Prostate gland (tissue), 2 donors: Measurements from ENCODE around the gene NDUFB3.

Source experiments
- POLR2A ChIP-seq: fragments of 450-650 bp; IDR thresholded peaks from one replicate; pipeline ENCODE4 v1.6.1; 2016; ENCODE audit warnings: antibody characterized with exemption, mild to moderate bottlenecking
- TF ChIP-seq, protein P1 (sequence below), 4 experiments: fragments of 200-600 bp in 2 of 4; fragments of 450-650 bp in 2 of 4; sonication (generic) in 2 of 4; IDR thresholded peaks; 1 replicate in 3 of 4; 2 replicates in 1 of 4; pipeline ENCODE4 v1.5.1; 2016 to 2019; ENCODE audit warnings: antibody characterized with exemption in 4 of 4, mild to moderate bottlenecking in 2 of 4, moderate library complexity in 2 of 4

DNA sequence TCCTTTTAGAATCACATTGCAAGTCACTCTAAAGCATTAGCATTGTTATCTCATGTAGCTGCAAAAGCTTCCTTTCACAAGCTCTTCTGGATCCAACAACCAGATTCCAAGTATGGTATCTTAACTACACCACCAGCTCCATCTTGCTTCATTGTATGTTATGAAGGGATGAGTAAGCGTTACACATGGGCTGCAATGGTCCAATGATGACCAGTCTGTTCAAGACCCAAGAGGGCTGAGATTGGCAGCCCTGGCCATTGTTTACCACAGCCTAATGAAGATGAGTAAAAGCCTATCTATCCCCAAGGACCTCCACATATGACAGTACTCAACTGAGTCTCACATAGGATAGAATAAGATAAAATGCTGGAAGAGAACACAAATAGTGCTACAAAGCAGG is 50.5 kb downstream of the NDUFB3 start:
- TF ChIP-seq, protein P1, sequence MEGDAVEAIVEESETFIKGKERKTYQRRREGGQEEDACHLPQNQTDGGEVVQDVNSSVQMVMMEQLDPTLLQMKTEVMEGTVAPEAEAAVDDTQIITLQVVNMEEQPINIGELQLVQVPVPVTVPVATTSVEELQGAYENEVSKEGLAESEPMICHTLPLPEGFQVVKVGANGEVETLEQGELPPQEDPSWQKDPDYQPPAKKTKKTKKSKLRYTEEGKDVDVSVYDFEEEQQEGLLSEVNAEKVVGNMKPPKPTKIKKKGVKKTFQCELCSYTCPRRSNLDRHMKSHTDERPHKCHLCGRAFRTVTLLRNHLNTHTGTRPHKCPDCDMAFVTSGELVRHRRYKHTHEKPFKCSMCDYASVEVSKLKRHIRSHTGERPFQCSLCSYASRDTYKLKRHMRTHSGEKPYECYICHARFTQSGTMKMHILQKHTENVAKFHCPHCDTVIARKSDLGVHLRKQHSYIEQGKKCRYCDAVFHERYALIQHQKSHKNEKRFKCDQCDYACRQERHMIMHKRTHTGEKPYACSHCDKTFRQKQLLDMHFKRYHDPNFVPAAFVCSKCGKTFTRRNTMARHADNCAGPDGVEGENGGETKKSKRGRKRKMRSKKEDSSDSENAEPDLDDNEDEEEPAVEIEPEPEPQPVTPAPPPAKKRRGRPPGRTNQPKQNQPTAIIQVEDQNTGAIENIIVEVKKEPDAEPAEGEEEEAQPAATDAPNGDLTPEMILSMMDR (IDR thresholded peaks at IDR 0.05) = no peak
- TF ChIP-seq POLR2A = no peak
